AG04449 (cell line): ENCODE measurements around the gene GNAI3.

Source experiments
- CTCF ChIA-PET: fragments of 350-600 bp; formaldehyde crosslinking; extraction: SDS; loops from one replicate; lab custom pipeline; 2021; ENCODE audit warnings: antibody characterized with exemption; lab: Yijun Ruan, JAX
- POLR2A ChIA-PET: fragments of 400-600, 350-600 bp; formaldehyde crosslinking; extraction: SDS; loops from one replicate; lab custom pipeline; 2020; ENCODE audit warnings: antibody characterized with exemption, inconsistent platforms; lab: Yijun Ruan, JAX
- DNase-seq: peaks from one replicate; pipeline ENCODE4 v3.0.0-alpha.2; 2010; ENCODE audit warnings: low read depth, low spot score
- H3K4me3 ChIP-seq: 2 replicates; pipeline ENCODE4 v1.5.1; 2011; ENCODE audit warnings: low read depth, mild to moderate bottlenecking, control low read depth, low read length
- CTCF ChIP-seq: IDR thresholded peaks from one replicate; pipeline ENCODE4 v1.5.1; 2011; ENCODE audit warnings: mild to moderate bottlenecking, moderate library complexity, low read length, control low read depth, inconsistent platforms; ENCODE audit not compliant: insufficient read depth; ENCODE audit errors: missing control alignments

Gene GNAI3

GRCh38 chr1:109625601-109626560 lies 77.5 kb downstream of the GNAI3 start:
- H3K4me3 ChIP-seq = no peak overlapping the region
- POLR2A ChIA-PET = no interaction called here
- CTCF ChIA-PET = interaction anchor here (1.0 to 21.8 kb wide), 5 partner anchors 12 to 151 kb away, joined by 3 to 371 read pairs (median 4); partner anchors contain the start of gene GNAI3
- no peak for DNase-seq
- TF ChIP-seq CTCF = no peak

GRCh38 chr1:109626682-109627408 lies 78.4 kb downstream of the GNAI3 start:
- POLR2A ChIA-PET = interaction anchor here (1.3 kb wide), 1 partner anchor 10 kb away, joined by 3 read pairs; no protein-coding TSS in a partner anchor
- H3K4me3 ChIP-seq = no peak overlapping the region
- CTCF ChIA-PET = interaction anchor here (1.3 to 21.8 kb wide), 4 partner anchors 11 to 150 kb away, joined by 3 to 371 read pairs (median 4); partner anchors contain the start of gene GNAI3
- DNase-seq = no peak
- TF ChIP-seq CTCF = no peak

- POLR2A ChIA-PET = interaction anchor here (1.3 kb wide), 1 partner anchor 9 kb away, joined by 3 read pairs; no protein-coding TSS in a partner anchor
- no peak for TF ChIP-seq CTCF
- CTCF ChIA-PET = interaction anchor here (1.0 to 21.8 kb wide), 5 partner anchors 10 to 149 kb away, joined by 3 to 381 read pairs (median 4); partner anchors contain the start of genes GNAI3 and GPR61
- DNase-seq = no peak
- no peak overlapping the region for H3K4me3 ChIP-seq
These were observed 79.4 kb downstream of the GNAI3 start for GRCh38 chr1:109627692-109628399.

- CTCF ChIA-PET = interaction anchor here (0.9 to 21.8 kb wide), 8 partner anchors 2 to 146 kb away, joined by 3 to 381 read pairs (median 8); partner anchors contain the start of genes AMPD2, GNAI3, GNAT2 and GPR61
- POLR2A ChIA-PET = no interaction called here
- no peak for TF ChIP-seq CTCF
- no peak for DNase-seq
- H3K4me3 ChIP-seq = no peak overlapping the region
These were observed 80.3 kb downstream of the GNAI3 start for GRCh38 chr1:109628540-109629321.

GRCh38 chr1:109629372-109630030 lies 81.1 kb downstream of the GNAI3 start:
- no peak overlapping the region for H3K4me3 ChIP-seq
- TF ChIP-seq CTCF = no peak
- POLR2A ChIA-PET = interaction anchor here (1.5 kb wide), 1 partner anchor 81 kb away, joined by 7 read pairs; the partner anchor contains the start of gene GNAI3
- CTCF ChIA-PET = interaction anchor here (0.9 to 21.8 kb wide), 10 partner anchors 3 to 145 kb away, joined by 3 to 381 read pairs (median 6); partner anchors contain the start of genes AMPD2, GNAI3, GNAT2 and GPR61
- no peak for DNase-seq
